ENCODE results near the gene ADRM1. TPM values are rescaled to one million over a fixed set of nuclear protein-coding genes. Genes with fewer than 3 reads are reported as not detected.

Gene ADRM1
- total RNA-seq, 2 experiments from 2014 or later: 40.8 to 44.3 TPM

DNA sequence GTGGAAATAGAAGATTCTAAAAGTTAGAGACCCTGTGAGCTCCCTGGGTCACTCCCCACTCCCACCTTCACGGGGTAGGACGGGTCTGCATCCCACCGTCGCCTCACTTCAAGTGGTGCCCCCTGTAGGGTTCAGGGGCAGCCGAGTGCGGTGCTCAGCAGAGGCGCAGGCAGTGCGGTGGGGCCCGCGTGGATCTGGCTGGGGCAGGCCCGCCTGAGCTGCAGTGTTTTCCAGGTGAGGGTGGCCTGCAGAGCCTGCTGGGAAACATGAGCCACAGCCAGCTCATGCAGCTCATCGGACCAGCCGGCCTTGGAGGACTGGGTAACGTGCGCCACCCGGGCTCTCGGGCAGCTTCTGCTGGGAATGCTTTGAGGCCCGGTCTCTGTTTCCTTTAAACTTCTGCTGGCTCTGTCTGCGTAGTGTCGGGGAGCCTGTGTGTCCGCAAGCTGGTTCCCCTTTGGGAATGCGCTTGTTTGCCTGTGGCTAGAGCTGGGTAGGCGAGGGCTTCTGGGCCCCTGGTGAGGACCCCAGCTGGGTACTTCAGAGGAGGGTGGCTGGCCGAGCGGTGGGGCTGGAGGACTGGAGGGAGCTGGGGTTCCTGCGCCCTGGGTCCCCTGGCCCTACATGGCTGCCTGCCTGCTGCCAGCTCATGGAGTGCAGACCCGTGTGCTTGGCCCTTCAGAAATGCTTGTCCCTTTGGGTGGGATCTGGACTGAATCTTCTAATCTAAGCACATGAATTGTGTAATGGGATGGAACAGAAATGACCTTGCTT, 3.8 kb downstream of the ADRM1 start:
- H3K9me3 Mint-ChIP-seq: no peaks in the 10 kb centered on the region
- H3K4me1 Mint-ChIP-seq (ENCODE audit: low read depth): peaks cover 26% of the 10 kb centered on the region
- Histone ChIP-seq H3K4me1 (ENCODE audit: insufficient read depth, low read length) (peaks cover 40% of the 10 kb centered on the region), H3K27me3 (ENCODE audit: control insufficient read depth in 1 of 2, insufficient read depth in 2 of 2, low read length in 2 of 2) (no peaks in the 10 kb centered on the region), H3K9me3 (ENCODE audit: control insufficient read depth in 1 of 2, insufficient read depth in 1 of 2, low read length in 2 of 2) (no peaks in the 10 kb centered on the region), H3K36me3 (ENCODE audit: insufficient read depth, low read length) (peaks cover 51% of the 10 kb centered on the region), H3K27ac (ENCODE audit: low read depth in 1 of 2, low read length in 2 of 2) (no peak overlapping the region), H3K4me3 (ENCODE audit: low read length) (no peak overlapping the region)
- POLR2A ChIA-PET: no interaction called here
- peaks cover 55% of the 10 kb centered on the region for H3K36me3 Mint-ChIP-seq (ENCODE audit: low read depth)
- TF ChIP-seq, protein P1, sequence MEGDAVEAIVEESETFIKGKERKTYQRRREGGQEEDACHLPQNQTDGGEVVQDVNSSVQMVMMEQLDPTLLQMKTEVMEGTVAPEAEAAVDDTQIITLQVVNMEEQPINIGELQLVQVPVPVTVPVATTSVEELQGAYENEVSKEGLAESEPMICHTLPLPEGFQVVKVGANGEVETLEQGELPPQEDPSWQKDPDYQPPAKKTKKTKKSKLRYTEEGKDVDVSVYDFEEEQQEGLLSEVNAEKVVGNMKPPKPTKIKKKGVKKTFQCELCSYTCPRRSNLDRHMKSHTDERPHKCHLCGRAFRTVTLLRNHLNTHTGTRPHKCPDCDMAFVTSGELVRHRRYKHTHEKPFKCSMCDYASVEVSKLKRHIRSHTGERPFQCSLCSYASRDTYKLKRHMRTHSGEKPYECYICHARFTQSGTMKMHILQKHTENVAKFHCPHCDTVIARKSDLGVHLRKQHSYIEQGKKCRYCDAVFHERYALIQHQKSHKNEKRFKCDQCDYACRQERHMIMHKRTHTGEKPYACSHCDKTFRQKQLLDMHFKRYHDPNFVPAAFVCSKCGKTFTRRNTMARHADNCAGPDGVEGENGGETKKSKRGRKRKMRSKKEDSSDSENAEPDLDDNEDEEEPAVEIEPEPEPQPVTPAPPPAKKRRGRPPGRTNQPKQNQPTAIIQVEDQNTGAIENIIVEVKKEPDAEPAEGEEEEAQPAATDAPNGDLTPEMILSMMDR (IDR thresholded peaks at IDR 0.05): no peak
- CTCF ChIA-PET: interaction anchor here (1.7 kb wide), 1 partner anchor 76 kb away, joined by 4 read pairs; no protein-coding TSS in a partner anchor
- ATAC-seq (ENCODE audit: poor library complexity): no peak
- H3K27ac Mint-ChIP-seq: no peak overlapping the region
- intact Hi-C loops (cut with DNase I, micrococcal nuclease): no loop called here
- H3K27me3 Mint-ChIP-seq: no peaks in the 10 kb centered on the region
- no peak for DNase-seq
- no peak overlapping the region for H3K4me3 Mint-ChIP-seq

DNA sequence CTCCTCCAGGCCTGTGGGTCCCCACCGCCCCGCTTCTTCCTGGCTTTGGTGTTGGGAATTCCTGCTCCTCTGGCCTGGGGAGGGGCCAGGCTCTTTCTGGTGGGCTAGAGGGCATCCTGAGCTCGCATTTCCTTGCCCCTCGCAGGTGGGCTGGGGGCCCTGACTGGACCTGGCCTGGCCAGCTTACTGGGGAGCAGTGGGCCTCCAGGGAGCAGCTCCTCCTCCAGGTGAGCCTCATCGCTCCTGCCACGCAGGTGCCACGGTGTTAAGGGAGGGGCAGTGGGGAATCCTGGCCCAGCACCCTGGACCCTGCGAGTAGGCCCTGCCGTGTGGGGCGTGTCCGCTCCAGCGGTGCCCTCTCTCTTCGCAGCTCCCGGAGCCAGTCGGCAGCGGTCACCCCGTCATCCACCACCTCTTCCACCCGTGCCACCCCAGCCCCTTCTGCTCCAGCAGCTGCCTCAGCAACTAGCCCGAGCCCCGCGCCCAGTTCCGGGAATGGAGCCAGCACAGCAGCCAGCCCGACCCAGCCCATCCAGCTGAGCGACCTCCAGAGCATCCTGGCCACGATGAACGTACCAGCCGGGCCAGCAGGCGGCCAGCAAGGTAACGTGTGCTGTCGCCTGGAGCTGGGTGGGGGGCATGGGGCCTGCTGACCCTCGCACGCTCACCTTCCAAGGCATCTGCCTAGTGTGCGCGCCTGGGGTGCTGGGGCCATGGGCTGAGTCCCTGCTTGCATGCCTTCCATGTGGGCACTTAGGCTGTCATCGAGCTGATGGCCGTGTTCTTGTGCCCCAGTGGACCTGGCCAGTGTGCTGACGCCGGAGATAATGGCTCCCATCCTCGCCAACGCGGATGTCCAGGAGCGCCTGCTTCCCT, 4.7 kb downstream of the ADRM1 start:
- no peak overlapping the region for H3K4me3 ChIP-seq (ENCODE audit: low read length)
- H3K36me3 ChIP-seq (ENCODE audit: insufficient read depth, low read length): peaks cover 51% of the 10 kb centered on the region
- DNase-seq: no peak
- peaks cover 48% of the 10 kb centered on the region for H3K36me3 Mint-ChIP-seq (ENCODE audit: low read depth)
- ChIA-PET CTCF (interaction anchor here (1.7 kb wide), 1 partner anchor 75 kb away, joined by 4 read pairs; no protein-coding TSS in a partner anchor), POLR2A (no interaction called here)
- H3K4me1 Mint-ChIP-seq (ENCODE audit: low read depth): peaks cover 20% of the 10 kb centered on the region
- TF ChIP-seq, protein P1 (IDR thresholded peaks at IDR 0.05): no peak
- no peaks in the 10 kb centered on the region for H3K9me3 Mint-ChIP-seq
- peaks cover 34% of the 10 kb centered on the region for H3K4me1 ChIP-seq (ENCODE audit: insufficient read depth, low read length)
- no peak overlapping the region for H3K27ac ChIP-seq (ENCODE audit: low read depth in 1 of 2, low read length in 2 of 2)
- intact Hi-C loops (cut with DNase I, micrococcal nuclease): no loop called here
- no peaks in the 10 kb centered on the region for H3K9me3 ChIP-seq (ENCODE audit: control insufficient read depth in 1 of 2, insufficient read depth in 1 of 2, low read length in 2 of 2)
- ATAC-seq (ENCODE audit: poor library complexity): no peak
- H3K27ac Mint-ChIP-seq: no peak overlapping the region
- H3K27me3 ChIP-seq (ENCODE audit: control insufficient read depth in 1 of 2, insufficient read depth in 2 of 2, low read length in 2 of 2): no peaks in the 10 kb centered on the region
- H3K27me3 Mint-ChIP-seq: no peaks in the 10 kb centered on the region
- no peak overlapping the region for H3K4me3 Mint-ChIP-seq

- H3K9me3 ChIP-seq (ENCODE audit: control insufficient read depth in 1 of 2, insufficient read depth in 1 of 2, low read length in 2 of 2): no peaks in the 10 kb centered on the region
- no peak overlapping the region for H3K4me3 Mint-ChIP-seq
Measured at GRCh38 chr20:62308102-62308822, 5.5 kb downstream of the ADRM1 start.

More at GRCh38 chr20:62308102-62308822, 5.5 kb downstream of the ADRM1 start:
- Mint-ChIP-seq H3K9me3 (no peaks in the 10 kb centered on the region), H3K27ac (no peak overlapping the region), H3K36me3 (ENCODE audit: low read depth) (peaks cover 44% of the 10 kb centered on the region), H3K4me1 (ENCODE audit: low read depth) (peaks cover 20% of the 10 kb centered on the region), H3K27me3 (no peaks in the 10 kb centered on the region)
- ChIA-PET CTCF (no interaction called here), POLR2A (no interaction called here)
- H3K4me3 ChIP-seq (ENCODE audit: low read length): no peak overlapping the region
- H3K27me3 ChIP-seq (ENCODE audit: control insufficient read depth in 1 of 2, insufficient read depth in 2 of 2, low read length in 2 of 2): no peaks in the 10 kb centered on the region
- no peak overlapping the region for H3K27ac ChIP-seq (ENCODE audit: low read depth in 1 of 2, low read length in 2 of 2)
- TF ChIP-seq, protein P1 (IDR thresholded peaks at IDR 0.05): no peak
- peaks cover 33% of the 10 kb centered on the region for H3K4me1 ChIP-seq (ENCODE audit: insufficient read depth, low read length)
- intact Hi-C loops (cut with DNase I, micrococcal nuclease): no loop called here
- H3K36me3 ChIP-seq (ENCODE audit: insufficient read depth, low read length): peaks cover 51% of the 10 kb centered on the region
- ATAC-seq (ENCODE audit: poor library complexity) (no peak), DNase-seq (no peak)

Data from CD4-positive, alpha-beta T cell (primary cell).